GM19463 (cell line): Measurements from ENCODE around the gene ZBTB40.

ENCODE experiments used
- ATAC-seq: cut with Tn5 transposase; IDR thresholded peaks from one replicate; pipeline ENCODE4 v1.9.1; 2021; ENCODE audit warnings: mild to moderate bottlenecking, moderate library complexity; ENCODE audit not compliant: unreplicated experiment

ZBTB40 gene

DNA sequence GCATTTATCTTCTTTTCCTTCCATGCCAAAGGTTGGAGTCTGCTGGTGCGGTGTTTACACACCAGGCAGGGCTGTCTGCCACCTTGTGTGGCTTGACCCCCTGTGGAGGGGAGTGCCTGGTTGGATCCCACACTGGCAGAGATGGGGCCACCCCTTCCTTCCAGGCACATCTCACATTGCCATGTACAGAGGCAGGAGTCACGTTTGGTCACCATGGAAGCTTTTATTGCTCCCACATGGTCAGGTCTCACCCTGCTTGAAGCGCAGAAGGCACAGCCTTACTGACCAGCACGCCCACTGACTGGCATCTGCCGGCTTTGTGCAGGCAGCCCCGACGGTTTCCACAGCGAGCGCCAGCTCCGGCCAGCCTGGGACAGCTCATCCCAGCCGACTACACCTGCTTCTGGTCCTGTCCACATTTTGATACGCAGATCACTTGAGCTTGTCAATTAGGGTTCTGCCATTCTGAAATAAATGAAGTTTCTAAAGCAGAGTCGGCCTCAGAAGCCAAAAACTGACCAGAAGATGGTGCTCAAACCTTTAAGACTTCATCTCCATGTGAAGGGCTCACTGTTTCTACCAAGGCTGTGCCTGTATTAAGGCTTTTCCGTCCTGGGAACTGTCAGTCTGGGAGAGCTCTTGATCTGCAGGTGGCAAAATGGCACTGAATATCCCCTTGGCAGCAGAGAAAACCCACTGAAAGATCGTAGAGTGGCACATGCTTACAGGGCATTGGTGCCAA lies 76.1 kb downstream of the ZBTB40 start:
- ATAC-seq: no peak

DNA sequence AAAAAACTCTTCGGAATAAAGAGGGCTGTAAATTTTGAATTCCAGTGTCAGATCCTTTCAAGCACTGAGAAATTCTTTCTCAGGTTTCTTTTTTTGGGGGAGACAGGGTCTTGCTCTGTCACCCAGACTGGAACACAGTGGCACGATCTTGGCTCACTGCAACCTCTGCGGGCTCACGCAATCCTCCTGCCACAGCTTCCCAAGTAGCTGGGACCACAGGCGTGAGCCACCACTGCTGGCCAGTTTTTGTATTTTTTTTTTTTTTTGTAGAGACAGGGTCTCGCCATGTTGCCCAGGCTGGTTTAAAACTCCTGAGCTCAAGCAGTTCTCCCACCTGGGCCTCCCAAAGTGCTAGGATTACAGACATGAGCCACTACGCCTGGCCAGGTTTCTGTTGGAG lies 76.8 kb downstream of the ZBTB40 start:
- ATAC-seq: no peak

- no peak for ATAC-seq
These were observed 78.4 kb downstream of the ZBTB40 start for GRCh38 chr1:22529901-22530621.

- ATAC-seq: no peak
These were observed 79.1 kb downstream of the ZBTB40 start for GRCh38 chr1:22530715-22531114.

DNA sequence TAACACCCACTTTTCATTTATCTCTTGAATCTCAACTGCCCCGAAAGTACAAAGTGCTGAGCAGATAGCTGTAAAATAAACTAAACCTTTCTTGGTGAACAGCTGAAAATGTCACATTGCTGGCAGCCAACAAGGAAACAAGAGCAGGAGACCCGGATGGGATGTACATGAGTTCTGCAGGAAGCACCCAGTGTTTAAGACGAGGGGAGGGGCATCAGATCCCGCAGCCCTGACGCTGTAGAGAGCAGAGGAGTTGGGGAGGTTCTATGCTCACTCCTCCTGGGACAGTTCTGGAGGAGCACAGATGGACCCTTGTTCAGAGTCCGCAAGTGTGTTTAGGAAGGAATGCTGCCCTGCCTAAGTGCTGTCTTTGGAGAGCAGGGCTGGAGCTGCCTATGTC lies 79.6 kb downstream of the ZBTB40 start:
- no peak for ATAC-seq

GRCh38 chr1:22533244-22533895 lies 81.7 kb downstream of the ZBTB40 start:
- ATAC-seq: no peak

GRCh38 chr1:22534951-22535350 lies 83.3 kb downstream of the ZBTB40 start:
- ATAC-seq: no peak

GRCh38 chr1:22535399-22535798 lies 83.7 kb downstream of the ZBTB40 start:
- no peak for ATAC-seq

DNA sequence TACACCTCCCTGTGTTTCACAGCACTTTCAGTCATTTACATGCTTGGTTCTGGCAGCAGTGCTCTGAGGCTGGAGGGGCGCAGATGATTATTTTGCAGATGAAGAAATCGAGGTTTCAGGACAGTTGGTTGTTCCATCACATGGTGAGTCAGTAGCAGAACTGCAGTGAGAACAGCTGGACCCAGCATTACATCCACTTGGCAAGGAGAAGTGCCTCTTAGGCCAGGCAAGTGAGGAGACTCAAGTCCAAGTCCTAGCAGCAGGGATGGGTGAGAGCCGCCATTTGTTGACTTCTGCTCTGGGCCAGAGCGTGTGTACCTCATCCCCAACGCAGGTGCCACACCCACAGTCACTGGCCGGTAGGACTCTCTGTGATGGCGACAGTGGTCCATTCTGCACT lies 84.9 kb downstream of the ZBTB40 start:
- no peak for ATAC-seq

GRCh38 chr1:22537441-22538139 lies 85.9 kb downstream of the ZBTB40 start:
- no peak for ATAC-seq

DNA sequence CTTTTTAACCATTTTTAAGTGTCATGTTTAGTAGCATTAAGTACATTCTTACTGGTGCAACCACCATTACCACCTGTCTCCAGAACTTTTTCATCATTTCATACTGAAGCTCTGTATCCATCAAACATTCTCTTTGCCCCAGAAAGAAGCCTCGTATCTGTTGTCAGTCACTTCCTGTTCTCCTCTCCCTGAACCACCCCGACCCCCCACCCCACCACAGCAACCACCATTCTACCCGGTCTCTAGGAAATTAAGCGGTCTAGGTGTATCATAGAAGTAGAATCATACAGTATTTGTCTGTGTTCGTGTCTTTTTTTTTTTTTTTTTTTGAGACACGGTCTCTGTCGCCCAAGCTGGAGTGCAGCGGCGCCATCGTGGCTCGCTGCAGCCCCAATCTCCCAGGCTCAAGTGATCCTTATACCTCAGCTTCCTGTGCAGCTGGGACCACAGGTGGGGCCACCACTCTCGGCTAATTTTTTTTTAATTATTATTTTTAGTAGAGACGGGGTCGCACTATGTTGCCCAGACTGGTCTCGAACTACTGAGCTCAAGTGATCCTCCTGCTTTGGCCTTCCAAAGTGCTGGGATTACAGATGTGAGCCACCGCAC lies 88.0 kb downstream of the ZBTB40 start:
- ATAC-seq: no peak

- ATAC-seq: no peak
These were observed 88.7 kb downstream of the ZBTB40 start for GRCh38 chr1:22540337-22540736.

GRCh38 chr1:22542886-22543285 lies 91.2 kb downstream of the ZBTB40 start:
- no peak for ATAC-seq

- no peak for ATAC-seq
These were observed 92.0 kb downstream of the ZBTB40 start for GRCh38 chr1:22543679-22544078.

DNA sequence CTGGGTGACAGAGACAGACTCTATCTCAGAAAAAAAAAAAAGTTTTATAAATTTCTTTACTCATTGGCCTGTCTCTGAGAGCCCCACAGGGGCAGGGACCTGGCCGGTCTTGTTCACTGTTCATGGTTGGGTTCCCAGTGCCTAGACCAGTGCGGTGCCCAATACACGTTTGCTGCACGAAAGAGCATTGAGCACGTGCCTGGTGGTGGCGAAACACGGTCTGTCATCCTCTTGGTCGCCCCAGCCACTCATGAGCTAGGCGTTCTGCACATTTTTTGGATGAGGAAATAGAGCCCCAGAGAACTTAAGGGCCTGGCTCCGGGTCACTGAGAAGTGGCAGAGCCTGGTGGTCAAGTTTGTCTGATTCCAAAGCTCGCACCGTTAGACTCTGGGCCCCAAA lies 93.0 kb downstream of the ZBTB40 start:
- no peak for ATAC-seq

DNA sequence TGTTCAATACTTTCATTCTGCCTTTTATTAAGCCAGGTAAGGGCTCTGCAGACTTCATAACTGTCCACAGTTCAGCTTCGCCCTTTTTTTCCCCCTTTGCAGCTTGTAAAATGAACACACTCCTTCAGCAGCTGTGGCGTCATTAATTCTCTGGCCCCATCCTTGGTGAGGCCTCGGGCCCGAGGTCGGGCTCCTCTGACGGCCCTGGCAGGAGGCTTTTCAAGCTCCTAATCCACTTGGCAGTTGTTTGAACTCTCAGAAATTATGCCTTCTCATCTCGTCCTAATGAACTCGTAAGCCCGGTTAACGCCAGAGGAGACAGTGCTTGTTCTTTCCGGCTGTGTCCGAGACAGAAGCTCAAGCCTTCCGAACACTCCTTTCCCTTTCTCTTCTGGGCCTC lies 93.5 kb downstream of the ZBTB40 start:
- no peak for ATAC-seq

- ATAC-seq: no peak
These were observed 95.7 kb downstream of the ZBTB40 start for GRCh38 chr1:22547186-22547817.

DNA sequence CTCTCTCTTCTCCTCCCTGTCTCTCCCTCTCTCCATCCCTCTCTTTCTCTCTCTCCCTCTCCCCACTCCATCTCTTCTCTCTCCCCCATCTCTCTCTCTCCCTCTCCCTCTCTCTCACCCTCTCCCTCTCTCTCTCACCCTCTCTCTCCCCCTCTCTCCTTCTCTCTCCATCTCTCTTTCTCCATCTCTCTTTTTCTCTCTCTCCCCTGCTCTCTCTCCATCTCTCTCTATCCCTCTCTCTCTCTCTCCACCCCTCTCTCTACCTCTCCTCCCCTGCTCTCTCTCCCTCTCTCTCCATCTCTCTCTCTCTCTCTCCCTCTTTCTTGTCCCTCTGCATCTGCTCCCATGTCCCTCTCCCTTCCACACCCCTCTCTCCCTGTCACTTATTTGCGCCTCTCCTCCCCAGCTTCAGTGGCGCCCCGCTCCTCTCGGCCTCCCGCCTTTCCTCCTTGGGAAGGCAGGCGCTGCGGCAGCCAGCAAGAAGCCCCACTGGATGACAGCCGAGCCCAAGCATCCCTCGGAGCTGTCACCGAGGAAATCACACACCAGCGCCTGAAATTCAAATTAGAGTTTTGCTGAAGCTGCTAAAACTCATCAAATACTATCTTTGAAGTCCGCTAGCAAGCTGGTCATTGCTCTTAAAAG lies 96.3 kb downstream of the ZBTB40 start:
- ATAC-seq: no peak

DNA sequence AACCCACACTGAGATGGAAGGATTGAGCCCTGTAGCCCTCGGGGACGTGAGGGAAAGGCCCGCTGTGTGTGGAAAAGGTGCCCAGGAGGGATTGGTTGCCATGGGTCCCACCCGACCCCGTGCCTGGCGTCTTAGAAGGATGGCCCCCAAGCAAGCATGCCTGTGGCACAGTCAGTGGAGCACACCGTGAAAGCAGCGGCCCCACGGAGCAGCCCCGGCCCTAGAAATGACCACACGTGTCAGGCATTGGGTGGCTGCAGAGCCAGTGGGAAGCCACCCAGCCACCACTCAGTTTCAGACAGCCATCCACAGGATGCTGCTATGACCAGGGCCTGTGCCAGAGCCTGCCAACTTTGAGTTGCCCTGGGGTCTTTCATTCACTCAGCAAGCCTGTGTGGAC lies 98.4 kb downstream of the ZBTB40 start:
- ATAC-seq: no peak

GRCh38 chr1:22551591-22551990 lies 99.9 kb downstream of the ZBTB40 start:
- ATAC-seq: no peak
